Measurements from ENCODE around the gene RNF220. TPM values are rescaled to one million over a fixed set of nuclear protein-coding genes. Genes with fewer than 3 reads are reported as not detected.

The RNF220 gene
- polyA plus RNA-seq, 1 donor = 83.4 TPM

DNA sequence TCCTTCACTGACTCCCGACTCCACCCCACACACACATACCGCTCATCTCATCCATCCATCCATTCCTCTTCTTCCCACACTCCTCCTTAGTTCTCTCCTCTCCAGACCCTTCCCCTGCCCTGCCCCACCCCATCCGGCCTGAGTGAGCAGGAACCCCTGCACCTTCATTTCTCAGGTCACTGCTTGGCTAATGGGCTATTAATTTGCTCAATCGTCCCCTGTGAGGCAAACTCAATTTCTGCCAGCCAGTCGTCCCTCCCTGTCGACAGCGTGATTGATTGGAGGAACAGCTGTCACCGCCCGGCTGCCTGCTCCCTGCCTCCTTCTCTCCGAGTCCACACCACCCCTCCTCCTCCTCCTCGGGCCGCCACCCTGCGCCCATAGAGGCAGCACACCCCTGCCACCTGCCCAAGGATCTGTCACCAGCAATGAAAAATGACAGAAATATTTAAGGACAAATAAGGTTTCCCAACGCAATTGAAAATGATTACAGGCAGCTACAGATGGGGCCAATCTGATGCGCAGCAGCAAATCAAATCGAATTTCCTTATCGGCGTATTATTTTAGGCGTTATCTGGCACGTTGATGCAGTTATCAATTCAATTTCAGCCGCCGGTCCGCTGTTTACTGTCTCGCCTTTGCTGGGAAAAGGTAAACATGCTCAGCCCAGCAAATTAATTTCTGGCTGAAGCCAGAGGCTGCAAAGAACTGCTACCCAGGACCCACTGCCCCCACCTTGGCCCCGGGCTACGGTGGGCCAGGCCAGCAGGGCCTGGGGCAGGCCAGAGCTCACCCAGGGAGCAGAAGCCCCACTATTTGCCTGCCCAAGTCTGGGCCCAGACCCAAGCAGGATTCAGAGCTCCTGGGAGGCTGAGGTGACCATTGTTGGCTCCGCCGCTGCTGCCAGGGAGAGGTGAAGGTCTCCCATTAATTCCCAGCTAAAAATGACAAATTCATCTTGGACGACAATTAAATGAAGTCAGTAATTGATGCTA, 197.9 kb downstream of the RNF220 start:
- 50% methylated on average over 2 of the region's 29 CpGs for WGBS (ENCODE audit: insufficient coverage, low lambda C conversion rate)

GRCh38 chr1:44603718-44604117, 198.7 kb downstream of the RNF220 start:
- Histone ChIP-seq H3K4me1 (ENCODE audit: control insufficient read depth, insufficient read depth, low read length) (peaks cover 3% of the 10 kb centered on the region), H3K4me3 (ENCODE audit: low read length) (no peak overlapping the region), H3K27me3 (ENCODE audit: control insufficient read depth, insufficient read depth, low read length) (peaks cover 30% of the 10 kb centered on the region), H3K36me3 (ENCODE audit: control insufficient read depth, insufficient read depth, low read length) (no peaks in the 10 kb centered on the region), H3K27ac (ENCODE audit: low read length) (no peak overlapping the region), H3K9me3 (ENCODE audit: control insufficient read depth, low read depth, low read length) (no peaks in the 10 kb centered on the region)
- WGBS (ENCODE audit: insufficient coverage, low lambda C conversion rate) = no CpG with 5 or more reads among the region's 4 CpGs
- DNase-seq = no peak

More for the DNA sequence above, 197.9 kb downstream of the RNF220 start:
- Histone ChIP-seq H3K4me3 (ENCODE audit: low read length) (no peak overlapping the region), H3K9me3 (ENCODE audit: control insufficient read depth, low read depth, low read length) (no peaks in the 10 kb centered on the region), H3K27ac (ENCODE audit: low read length) (no peak overlapping the region), H3K4me1 (ENCODE audit: control insufficient read depth, insufficient read depth, low read length) (peaks cover 3% of the 10 kb centered on the region), H3K36me3 (ENCODE audit: control insufficient read depth, insufficient read depth, low read length) (no peaks in the 10 kb centered on the region), H3K27me3 (ENCODE audit: control insufficient read depth, insufficient read depth, low read length) (peaks cover 37% of the 10 kb centered on the region)
- DNase-seq = no peak

DNA sequence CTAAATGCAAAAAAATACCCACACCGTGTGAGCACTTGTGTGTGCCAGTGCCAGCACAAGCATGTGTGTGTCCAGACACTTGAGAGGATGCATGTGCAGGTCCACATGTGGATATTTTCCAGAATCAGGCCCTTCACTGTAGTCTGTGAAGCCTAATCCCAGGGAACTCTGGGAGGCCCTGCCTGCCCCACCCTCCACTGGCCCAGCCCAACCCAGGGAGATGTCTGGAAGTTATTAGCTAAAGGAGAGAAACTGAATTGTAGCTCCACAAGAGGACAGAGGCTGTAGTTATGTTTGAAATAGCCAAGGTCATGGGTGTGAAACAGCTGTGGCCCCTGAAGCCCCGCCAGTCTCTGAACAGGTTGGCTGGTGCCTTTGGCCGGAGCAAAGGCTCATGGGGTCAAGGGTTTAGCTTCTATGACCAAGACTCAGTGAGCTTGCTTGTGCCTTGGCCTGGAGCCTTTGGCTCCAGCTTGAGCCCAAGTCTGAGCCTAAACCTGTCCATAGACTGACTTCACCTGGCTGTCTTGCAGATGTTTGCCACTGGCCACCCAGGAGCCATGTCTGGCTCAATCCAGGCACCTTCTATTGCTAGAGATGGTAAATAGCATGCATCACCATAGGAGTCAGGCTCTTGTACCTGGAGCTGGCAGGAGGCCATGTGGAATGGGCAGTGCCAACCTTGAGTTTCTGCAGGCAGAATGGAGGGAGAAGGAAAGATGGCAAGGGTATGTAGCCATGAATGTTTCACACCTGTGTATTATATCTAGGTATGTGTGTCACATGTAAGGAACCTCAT, 199.3 kb downstream of the RNF220 start:
- Histone ChIP-seq H3K36me3 (ENCODE audit: control insufficient read depth, insufficient read depth, low read length) (no peaks in the 10 kb centered on the region), H3K27me3 (ENCODE audit: control insufficient read depth, insufficient read depth, low read length) (peaks cover 30% of the 10 kb centered on the region), H3K9me3 (ENCODE audit: control insufficient read depth, low read depth, low read length) (no peaks in the 10 kb centered on the region), H3K27ac (ENCODE audit: low read length) (no peak overlapping the region), H3K4me3 (ENCODE audit: low read length) (no peak overlapping the region), H3K4me1 (ENCODE audit: control insufficient read depth, insufficient read depth, low read length) (peaks cover 3% of the 10 kb centered on the region)
- DNase-seq = no peak
- no CpG with 5 or more reads among the region's 3 CpGs for WGBS (ENCODE audit: insufficient coverage, low lambda C conversion rate)

DNA sequence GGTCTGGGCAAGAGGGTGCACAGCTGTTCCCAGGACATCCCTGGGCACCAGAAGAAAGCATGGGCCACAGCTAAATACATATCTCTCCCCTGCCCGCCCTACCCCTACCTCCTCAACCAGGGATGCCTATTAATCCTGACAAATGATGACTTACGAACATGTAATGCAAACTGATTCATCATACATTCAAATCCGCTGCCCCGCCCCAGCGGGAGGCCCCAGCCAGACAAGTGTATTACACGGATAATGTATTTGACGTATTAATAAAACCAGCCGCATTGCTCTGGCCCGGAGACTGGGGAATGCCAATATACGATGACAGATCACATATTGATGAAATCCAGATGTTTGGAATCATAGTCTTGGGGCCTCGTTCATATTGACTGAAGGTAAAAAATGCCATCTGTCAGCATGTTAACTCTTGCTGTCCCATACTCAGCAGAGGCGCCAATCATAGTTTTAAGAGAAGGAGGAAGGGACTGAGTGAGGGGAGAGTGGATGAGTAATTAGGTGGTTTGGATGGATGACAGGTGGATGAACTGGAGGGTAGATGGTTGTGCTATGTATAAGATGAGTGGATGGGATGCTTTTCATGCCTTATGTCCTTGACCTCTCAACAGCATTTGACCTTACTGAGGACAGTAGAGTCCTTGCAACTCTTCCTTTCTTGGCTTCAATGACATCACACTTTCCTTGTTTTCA, 201.0 kb downstream of the RNF220 start:
- DNase-seq = no peak
- peaks cover 3% of the 10 kb centered on the region for H3K4me1 ChIP-seq (ENCODE audit: control insufficient read depth, insufficient read depth, low read length)
- 60% methylated on average over 2 of the region's 12 CpGs for WGBS (ENCODE audit: insufficient coverage, low lambda C conversion rate)
- H3K27me3 ChIP-seq (ENCODE audit: control insufficient read depth, insufficient read depth, low read length) = peaks cover 20% of the 10 kb centered on the region
- H3K36me3 ChIP-seq (ENCODE audit: control insufficient read depth, insufficient read depth, low read length) = no peaks in the 10 kb centered on the region
- H3K4me3 ChIP-seq (ENCODE audit: low read length) = no peak overlapping the region
- no peaks in the 10 kb centered on the region for H3K9me3 ChIP-seq (ENCODE audit: control insufficient read depth, low read depth, low read length)
- no peak overlapping the region for H3K27ac ChIP-seq (ENCODE audit: low read length)

GRCh38 chr1:44606701-44607281, 201.7 kb downstream of the RNF220 start:
- no peaks in the 10 kb centered on the region for H3K9me3 ChIP-seq (ENCODE audit: control insufficient read depth, low read depth, low read length)

GRCh38 chr1:44608141-44608540, 203.1 kb downstream of the RNF220 start:
- Histone ChIP-seq H3K27me3 (ENCODE audit: control insufficient read depth, insufficient read depth, low read length) (peaks cover under 1% of the 10 kb centered on the region), H3K36me3 (ENCODE audit: control insufficient read depth, insufficient read depth, low read length) (no peaks in the 10 kb centered on the region), H3K4me3 (ENCODE audit: low read length) (no peak overlapping the region), H3K9me3 (ENCODE audit: control insufficient read depth, low read depth, low read length) (no peaks in the 10 kb centered on the region), H3K27ac (ENCODE audit: low read length) (no peak overlapping the region), H3K4me1 (ENCODE audit: control insufficient read depth, insufficient read depth, low read length) (peaks cover 3% of the 10 kb centered on the region)
- no CpG with 5 or more reads among the region's 6 CpGs for WGBS (ENCODE audit: insufficient coverage, low lambda C conversion rate)
- no peak for DNase-seq

More at GRCh38 chr1:44606701-44607281, 201.7 kb downstream of the RNF220 start:
- H3K27ac ChIP-seq (ENCODE audit: low read length) = no peak overlapping the region
- no peaks in the 10 kb centered on the region for H3K36me3 ChIP-seq (ENCODE audit: control insufficient read depth, insufficient read depth, low read length)
- no peak for DNase-seq
- no peak overlapping the region for H3K4me3 ChIP-seq (ENCODE audit: low read length)
- H3K4me1 ChIP-seq (ENCODE audit: control insufficient read depth, insufficient read depth, low read length) = peaks cover 3% of the 10 kb centered on the region
- WGBS (ENCODE audit: insufficient coverage, low lambda C conversion rate) = 63% methylated on average over 2 of the region's 8 CpGs
- peaks cover 13% of the 10 kb centered on the region for H3K27me3 ChIP-seq (ENCODE audit: control insufficient read depth, insufficient read depth, low read length)

GRCh38 chr1:44609412-44609767, 204.3 kb downstream of the RNF220 start:
- H3K4me3 ChIP-seq (ENCODE audit: low read length) = no peak overlapping the region
- no peaks in the 10 kb centered on the region for H3K27me3 ChIP-seq (ENCODE audit: control insufficient read depth, insufficient read depth, low read length)
- H3K4me1 ChIP-seq (ENCODE audit: control insufficient read depth, insufficient read depth, low read length) = no peaks in the 10 kb centered on the region
- peak in 1 of 2 donors; percentile 25 for DNase-seq
- H3K36me3 ChIP-seq (ENCODE audit: control insufficient read depth, insufficient read depth, low read length) = no peaks in the 10 kb centered on the region
- no peaks in the 10 kb centered on the region for H3K9me3 ChIP-seq (ENCODE audit: control insufficient read depth, low read depth, low read length)
- H3K27ac ChIP-seq (ENCODE audit: low read length) = no peak overlapping the region
- WGBS (ENCODE audit: insufficient coverage, low lambda C conversion rate) = no CpG with 5 or more reads among the region's 10 CpGs

- no peak overlapping the region for H3K27ac ChIP-seq (ENCODE audit: low read length)
- DNase-seq = no peak
- no peaks in the 10 kb centered on the region for H3K36me3 ChIP-seq (ENCODE audit: control insufficient read depth, insufficient read depth, low read length)
- H3K4me1 ChIP-seq (ENCODE audit: control insufficient read depth, insufficient read depth, low read length) = no peaks in the 10 kb centered on the region
- no CpG with 5 or more reads among the region's 25 CpGs for WGBS (ENCODE audit: insufficient coverage, low lambda C conversion rate)
- H3K27me3 ChIP-seq (ENCODE audit: control insufficient read depth, insufficient read depth, low read length) = no peaks in the 10 kb centered on the region
- H3K4me3 ChIP-seq (ENCODE audit: low read length) = no peak overlapping the region
- H3K9me3 ChIP-seq (ENCODE audit: control insufficient read depth, low read depth, low read length) = no peaks in the 10 kb centered on the region
Measured at GRCh38 chr1:44609768-44610526, 204.9 kb downstream of the RNF220 start.

GRCh38 chr1:44610527-44611148, 205.6 kb downstream of the RNF220 start:
- no peak for DNase-seq
- Histone ChIP-seq H3K27me3 (ENCODE audit: control insufficient read depth, insufficient read depth, low read length) (peaks cover 3% of the 10 kb centered on the region), H3K9me3 (ENCODE audit: control insufficient read depth, low read depth, low read length) (no peaks in the 10 kb centered on the region), H3K36me3 (ENCODE audit: control insufficient read depth, insufficient read depth, low read length) (no peaks in the 10 kb centered on the region), H3K4me3 (ENCODE audit: low read length) (no peak overlapping the region), H3K4me1 (ENCODE audit: control insufficient read depth, insufficient read depth, low read length) (no peaks in the 10 kb centered on the region), H3K27ac (ENCODE audit: low read length) (no peak overlapping the region)
- no CpG with 5 or more reads among the region's 12 CpGs for WGBS (ENCODE audit: insufficient coverage, low lambda C conversion rate)

All from large intestine (tissue), 3 donors.